Neural cell (in vitro differentiated cells): ENCODE measurements around the gene TMEM237. TPM values are rescaled to one million over a fixed set of nuclear protein-coding genes. Genes with fewer than 3 reads are reported as not detected.

ENCODE experiments used
- H2AFZ ChIP-seq: fragments of 200-600, 300-800 bp; sonication (generic), shearing (Covaris generic); 2 replicates; pipeline ENCODE4 v1.6.0; 2014; ENCODE audit warnings: low read depth, mild to moderate bottlenecking, antibody characterized with exemption, low read length, moderate library complexity
- H3F3A ChIP-seq: fragments of 200-600 bp; shearing (Covaris generic); 2 replicates; pipeline ENCODE4 v1.6.1; 2016; ENCODE audit warnings: mild to moderate bottlenecking, moderate library complexity, mixed read lengths, antibody characterized with exemption, low read length; ENCODE audit not compliant: insufficient read depth, poor library complexity, severe bottlenecking
- H3K27ac ChIP-seq: fragments of 200-600, 300-800 bp; sonication (generic), shearing (Covaris generic); 2 replicates; pipeline ENCODE4 v1.5.1; 2014; ENCODE audit warnings: mild to moderate bottlenecking, low read length, moderate library complexity
- H3K27me3 ChIP-seq: fragments of 300-800, 200-600 bp; sonication (generic), shearing (Covaris generic); 2 replicates; pipeline ENCODE4 v1.6.0; 2014; ENCODE audit warnings: mild to moderate bottlenecking, low read depth, low read length, moderate library complexity; ENCODE audit not compliant: insufficient read depth
- H3K36me3 ChIP-seq: fragments of 300-800, 200-600 bp; sonication (generic), shearing (Covaris generic); 2 replicates; pipeline ENCODE4 v1.5.1; 2014; ENCODE audit warnings: mild to moderate bottlenecking, antibody characterized with exemption, low read length, moderate library complexity; ENCODE audit not compliant: insufficient read depth
- H3K4me2 ChIP-seq: fragments of 300-800, 200-600 bp; sonication (generic), shearing (Covaris generic); 2 replicates; pipeline ENCODE4 v1.6.0; 2014; ENCODE audit warnings: mild to moderate bottlenecking, low read length
- H3K4me3 ChIP-seq: fragments of 300-800, 200-600 bp; sonication (generic), shearing (Covaris generic); 2 replicates; pipeline ENCODE4 v1.5.1; 2014; ENCODE audit warnings: mild to moderate bottlenecking, low read length, moderate library complexity
- H3K79me2 ChIP-seq: fragments of 200-600 bp; shearing (Covaris generic); replicated peaks from 2 replicates; pipeline ENCODE4 v1.6.0; 2014; ENCODE audit warnings: mild to moderate bottlenecking, low read length, moderate library complexity; ENCODE audit not compliant: insufficient read depth
- H3K9ac ChIP-seq: fragments of 300-800, 200-600 bp; sonication (generic), shearing (Covaris generic); 2 replicates; pipeline ENCODE4 v1.6.1; 2016; ENCODE audit warnings: mild to moderate bottlenecking, low read length, mixed read lengths
- H3K9me2 ChIP-seq: fragments of 200-600 bp; shearing (Covaris generic); 2 replicates; pipeline ENCODE4 v1.6.1; 2016; ENCODE audit warnings: mild to moderate bottlenecking, low read length, mixed read lengths; ENCODE audit not compliant: insufficient read depth
- H3K9me3 ChIP-seq: fragments of 200-600, 300-800 bp; sonication (generic), shearing (Covaris generic); 2 replicates; pipeline ENCODE4 v1.6.1; 2016; ENCODE audit warnings: mild to moderate bottlenecking, mixed run types, low read length, moderate library complexity, mixed read lengths
- H4K20me1 ChIP-seq: fragments of 200-600 bp; shearing (Covaris generic); 2 replicates; pipeline ENCODE4 v1.6.1; 2016; ENCODE audit warnings: mild to moderate bottlenecking, mixed run types; ENCODE audit not compliant: insufficient read depth
- CTCF ChIP-seq: fragments of 450-650 bp; IDR thresholded peaks from 2 replicates; pipeline ENCODE4 v1.5.1; 2014; ENCODE audit warnings: antibody characterized with exemption, mild to moderate bottlenecking, moderate library complexity; ENCODE audit not compliant: poor library complexity, severe bottlenecking
- EP300 ChIP-seq: fragments of 450-650 bp; conservative IDR thresholded peaks from 2 replicates; pipeline ENCODE4 v1.6.1; 2014; ENCODE audit warnings: antibody characterized with exemption, mild to moderate bottlenecking, moderate library complexity; ENCODE audit not compliant: poor library complexity, severe bottlenecking
- EZH2 ChIP-seq: fragments of 200-600, 300-800 bp; shearing (Covaris generic), sonication (generic); IDR thresholded peaks from 2 replicates; pipeline ENCODE4 v1.6.1; 2014; ENCODE audit warnings: antibody characterized with exemption, low read length, borderline replicate concordance, mild to moderate bottlenecking; ENCODE audit not compliant: insufficient read depth, poor library complexity, severe bottlenecking
- MXI1 ChIP-seq: fragments of 450-650 bp; conservative IDR thresholded peaks from 2 replicates; pipeline ENCODE4 v1.6.1; 2014; ENCODE audit warnings: antibody characterized with exemption, mild to moderate bottlenecking; ENCODE audit not compliant: poor library complexity, severe bottlenecking
- POLR2AphosphoS5 ChIP-seq: IDR thresholded peaks from 2 replicates; pipeline ENCODE4 v1.6.1; 2012
- RAD21 ChIP-seq: fragments of 450-650 bp; conservative IDR thresholded peaks from 2 replicates; pipeline ENCODE4 v1.6.1; 2014; ENCODE audit warnings: antibody characterized with exemption, mild to moderate bottlenecking, moderate library complexity
- REST ChIP-seq: IDR thresholded peaks from 2 replicates; pipeline ENCODE4 v1.6.1; 2012; ENCODE audit warnings: borderline replicate concordance
- SMC3 ChIP-seq: fragments of 450-650 bp; conservative IDR thresholded peaks from 2 replicates; pipeline ENCODE4 v1.6.1; 2014; ENCODE audit warnings: antibody characterized with exemption, mild to moderate bottlenecking, moderate library complexity; ENCODE audit not compliant: poor library complexity
- TAF1 ChIP-seq: IDR thresholded peaks from 2 replicates; pipeline ENCODE4 v1.6.1; 2012; ENCODE audit warnings: low read depth
- polyA plus RNA-seq: library from polyadenylated mRNA; depleted of rRNA; stranded (reverse); fragments of >200 nt; gene quantifications from 2 replicates; pipeline ENCODE4 v1.2.3, GENCODE V29; 2014

TMEM237 gene
- polyA plus RNA-seq, 1 donor from 2014 or later, result 58.7 TPM

- H3K27ac ChIP-seq, result no peak overlapping the region
- H3K27me3 ChIP-seq, result no peaks in the 10 kb centered on the region
- no peaks in the 10 kb centered on the region for H3K36me3 ChIP-seq
- no peaks in the 10 kb centered on the region for H3F3A ChIP-seq
- no peak overlapping the region for H3K9ac ChIP-seq
- H2AFZ ChIP-seq, result no peak overlapping the region
- no peaks in the 10 kb centered on the region for H4K20me1 ChIP-seq
- no peak for TF ChIP-seq MXI1
- no peak for TF ChIP-seq EP300
- TF ChIP-seq REST, result no peak
- no peak for TF ChIP-seq TAF1
- no peak for TF ChIP-seq RAD21
- no peak for TF ChIP-seq SMC3
- no peak for TF ChIP-seq POLR2AphosphoS5
- no peak for TF ChIP-seq EZH2
- TF ChIP-seq CTCF, result no peak
- no peaks in the 10 kb centered on the region for H3K9me2 ChIP-seq
- H3K79me2 ChIP-seq, result no peaks in the 10 kb centered on the region
- no peak overlapping the region for H3K4me3 ChIP-seq
- no peaks in the 10 kb centered on the region for H3K9me3 ChIP-seq
- no peak overlapping the region for H3K4me2 ChIP-seq
These were observed 26.6 kb upstream of the TMEM237 start for GRCh38 chr2:201669865-201670264.

- Histone ChIP-seq H3K36me3 (no peaks in the 10 kb centered on the region), H3F3A (no peaks in the 10 kb centered on the region), H3K4me2 (no peak overlapping the region), H3K9ac (no peak overlapping the region), H3K79me2 (no peaks in the 10 kb centered on the region), H4K20me1 (no peaks in the 10 kb centered on the region), H3K27ac (no peak overlapping the region), H3K4me3 (no peak overlapping the region), H3K9me2 (no peaks in the 10 kb centered on the region), H2AFZ (no peak overlapping the region), H3K27me3 (no peaks in the 10 kb centered on the region), H3K9me3 (no peaks in the 10 kb centered on the region)
- TF ChIP-seq RAD21, result no peak
- TF ChIP-seq REST, result no peak
- TF ChIP-seq MXI1, result no peak
- no peak for TF ChIP-seq CTCF
- no peak for TF ChIP-seq SMC3
- no peak for TF ChIP-seq TAF1
- TF ChIP-seq EZH2, result no peak
- TF ChIP-seq POLR2AphosphoS5, result no peak
- no peak for TF ChIP-seq EP300
These were observed 25.2 kb upstream of the TMEM237 start for GRCh38 chr2:201668402-201668910.
